ENCODE measurements around the gene RNF222.

Gene RNF222

DNA sequence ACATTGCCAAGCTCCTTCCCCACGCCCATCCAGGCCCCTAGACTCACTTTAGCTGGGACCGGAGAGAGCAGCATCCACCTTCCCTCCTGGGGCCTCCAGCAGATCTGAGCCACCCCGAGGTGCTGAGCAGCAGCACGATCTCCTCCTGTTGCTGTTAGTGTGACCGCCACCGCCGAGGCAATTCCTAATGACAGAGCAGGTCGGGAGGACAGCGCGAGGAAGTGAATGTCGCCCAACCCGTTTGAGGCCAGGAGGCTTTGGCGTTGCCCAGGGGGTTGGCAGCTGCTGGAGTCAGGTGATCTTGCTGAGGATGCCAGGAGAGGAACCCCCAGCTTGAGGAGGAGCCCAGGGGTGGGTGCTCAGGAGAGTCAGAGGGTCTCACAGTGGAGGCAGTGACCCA lies at the start of gene RNF222:
Gene RNF222, minus strand, starts transcription at position 192 of the 400 bp plus-strand sequence. CDS start 4,366 bp downstream, outside the sequence.
- ATAC-seq, result no peak

GRCh38 chr17:8445536-8445935 lies 47.9 kb upstream of the RNF222 start:
- ATAC-seq, result no peak

DNA sequence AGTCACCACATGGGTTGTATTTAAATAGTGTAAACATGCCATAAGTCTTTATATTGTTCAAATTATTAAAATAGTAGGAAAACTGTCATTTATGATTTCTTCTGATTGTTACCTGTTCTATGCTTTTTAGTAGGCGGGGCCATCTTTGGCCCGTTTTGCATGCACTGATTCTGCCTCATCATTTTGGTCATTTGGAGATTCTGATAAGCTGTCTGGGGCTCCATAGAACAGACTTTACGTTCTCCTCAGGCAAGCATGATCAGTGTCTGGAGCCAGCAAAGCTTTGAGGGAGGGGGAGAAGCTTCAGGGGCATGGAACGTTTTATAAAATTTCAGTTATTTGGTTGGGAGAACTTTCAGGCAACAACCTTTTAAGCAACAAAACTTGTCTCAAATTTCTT lies 46.9 kb upstream of the RNF222 start:
- no peak for ATAC-seq

- ATAC-seq, result no peak
Observed at GRCh38 chr17:8443756-8444155, 46.1 kb upstream of the RNF222 start.

- no peak for ATAC-seq
Observed at GRCh38 chr17:8442310-8442709, 44.7 kb upstream of the RNF222 start.

GRCh38 chr17:8441690-8442089 lies 44.1 kb upstream of the RNF222 start:
- ATAC-seq, result no peak

DNA sequence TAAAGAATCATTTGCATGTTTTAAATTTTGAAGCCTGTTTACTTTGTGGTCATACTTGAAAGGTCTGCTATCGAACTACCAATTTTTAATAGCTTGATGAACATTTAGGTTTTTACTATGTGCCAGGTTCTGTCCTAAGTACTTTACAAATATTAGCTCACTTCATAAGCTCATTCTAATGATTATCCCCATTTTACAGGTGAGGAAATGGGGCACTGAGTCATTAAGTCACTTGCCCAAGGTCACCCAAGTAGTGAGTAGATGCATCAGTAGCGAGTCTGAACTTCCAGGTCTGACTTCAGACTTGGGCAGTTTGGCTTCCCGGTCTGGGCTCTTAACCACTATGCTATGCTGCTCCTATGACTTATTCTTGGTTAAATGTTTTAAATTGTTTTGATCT lies 42.1 kb upstream of the RNF222 start:
- ATAC-seq, result no peak

DNA sequence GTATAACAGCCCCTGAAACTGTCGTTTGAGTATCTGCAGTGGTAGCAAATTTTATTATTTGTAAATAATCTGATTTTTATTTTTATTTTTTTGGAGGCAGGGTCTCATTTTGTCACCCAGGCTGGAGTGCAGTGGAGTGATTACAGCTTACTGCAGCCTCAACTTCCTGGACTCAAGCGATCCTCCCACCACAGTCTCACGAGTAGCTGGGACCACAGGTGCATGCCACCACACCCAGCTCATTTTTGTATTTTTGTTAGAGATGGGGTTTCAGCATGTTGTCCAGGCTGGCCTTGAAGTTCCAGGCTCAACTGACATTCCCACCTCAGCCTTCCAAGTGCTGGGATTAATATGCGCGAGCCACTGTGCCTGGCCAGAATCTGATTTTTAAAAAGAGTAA lies 40.8 kb upstream of the RNF222 start:
- no peak for ATAC-seq

DNA sequence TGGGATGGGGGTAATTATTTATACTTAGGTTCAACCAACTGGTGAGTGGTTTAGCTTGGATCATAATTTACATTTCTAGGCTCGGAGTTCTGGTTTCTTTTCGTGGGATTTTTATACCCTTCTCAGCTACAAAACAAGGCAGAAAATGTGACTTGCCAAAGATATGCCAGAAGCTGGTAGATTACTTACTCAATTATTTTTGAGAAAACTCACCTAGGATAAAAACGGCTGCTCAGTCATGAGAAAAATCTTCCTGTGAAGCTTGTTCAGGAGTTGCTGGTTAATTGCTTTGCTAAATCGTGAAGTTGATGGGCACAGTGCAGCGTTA lies 39.2 kb upstream of the RNF222 start:
- ATAC-seq, result no peak

- peak; percentile 65 to 67 for ATAC-seq
Observed at GRCh38 chr17:8436169-8436843, 38.7 kb upstream of the RNF222 start.

DNA sequence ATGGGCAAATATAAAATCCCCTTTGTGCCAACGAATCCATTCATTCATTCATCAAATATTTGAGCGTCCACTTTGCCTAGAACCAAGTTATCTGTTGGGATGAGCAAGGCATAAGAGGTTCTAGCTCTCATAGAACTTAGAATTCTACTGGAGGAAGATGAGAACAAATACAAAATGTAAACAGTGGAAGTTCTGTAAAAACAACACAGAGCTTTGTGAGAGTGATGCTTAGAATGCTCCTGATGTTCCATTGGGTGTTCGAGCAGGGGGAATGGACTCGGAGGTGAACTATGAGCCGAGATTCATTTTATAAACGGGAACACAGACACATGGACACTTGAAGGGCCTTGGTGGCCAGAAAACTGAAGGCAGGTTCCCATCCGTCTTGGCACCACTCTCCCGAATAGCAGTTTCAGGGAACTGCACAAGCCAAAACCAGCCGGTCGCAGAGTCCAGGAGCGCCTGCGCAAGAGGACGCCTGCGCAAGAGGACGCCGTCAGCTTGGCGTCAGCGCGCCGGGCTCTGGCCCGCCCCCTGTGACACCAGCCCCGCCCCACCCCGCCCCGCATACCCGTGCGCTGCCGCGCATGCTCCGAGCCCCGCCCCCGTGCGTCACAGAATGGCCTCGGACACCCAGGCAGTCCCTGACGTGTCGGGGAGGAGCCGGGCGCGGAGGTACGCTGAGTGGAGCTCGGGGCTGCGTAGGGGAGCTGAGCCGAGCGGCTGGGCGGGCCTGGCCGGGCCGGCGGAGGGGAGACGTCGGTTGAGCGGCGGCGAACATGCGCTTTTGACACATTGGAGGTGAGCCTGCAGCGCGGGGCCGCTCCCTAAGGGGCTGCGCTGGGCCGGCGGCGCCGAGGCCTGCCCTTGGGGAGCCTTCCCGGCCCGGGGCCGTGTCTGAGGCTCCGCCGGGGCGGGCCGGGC lies 37.9 kb upstream of the RNF222 start, which contains the start of gene NDEL1:
Gene NDEL1, plus strand, starts transcription at position 640 of the 924 bp plus-strand sequence. CDS start 8,388 bp downstream, outside the sequence.
- peak; percentile 97 to 99 for ATAC-seq

DNA sequence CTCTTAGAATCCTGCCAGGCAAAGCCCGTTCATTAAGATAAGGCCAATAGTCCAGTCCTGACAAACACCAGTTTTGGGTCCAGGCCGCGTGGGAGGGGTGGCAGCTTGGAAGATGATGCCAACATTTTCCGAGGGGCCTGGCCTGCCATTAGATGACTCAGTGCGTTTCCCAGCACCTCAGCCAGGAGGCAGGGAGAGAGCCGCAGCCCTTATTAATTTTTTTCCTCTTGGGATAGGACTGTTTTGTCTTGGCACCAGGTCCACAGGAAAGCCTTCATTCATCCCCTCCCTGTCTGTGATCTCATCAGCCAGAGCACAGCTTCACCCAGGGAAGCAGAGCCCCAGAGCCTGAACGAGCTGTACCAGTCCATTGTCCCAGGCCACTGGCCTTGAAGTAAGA lies 33.3 kb upstream of the RNF222 start:
- no peak for ATAC-seq

- ATAC-seq, result no peak
Observed at GRCh38 chr17:8426802-8427201, 29.2 kb upstream of the RNF222 start.

DNA sequence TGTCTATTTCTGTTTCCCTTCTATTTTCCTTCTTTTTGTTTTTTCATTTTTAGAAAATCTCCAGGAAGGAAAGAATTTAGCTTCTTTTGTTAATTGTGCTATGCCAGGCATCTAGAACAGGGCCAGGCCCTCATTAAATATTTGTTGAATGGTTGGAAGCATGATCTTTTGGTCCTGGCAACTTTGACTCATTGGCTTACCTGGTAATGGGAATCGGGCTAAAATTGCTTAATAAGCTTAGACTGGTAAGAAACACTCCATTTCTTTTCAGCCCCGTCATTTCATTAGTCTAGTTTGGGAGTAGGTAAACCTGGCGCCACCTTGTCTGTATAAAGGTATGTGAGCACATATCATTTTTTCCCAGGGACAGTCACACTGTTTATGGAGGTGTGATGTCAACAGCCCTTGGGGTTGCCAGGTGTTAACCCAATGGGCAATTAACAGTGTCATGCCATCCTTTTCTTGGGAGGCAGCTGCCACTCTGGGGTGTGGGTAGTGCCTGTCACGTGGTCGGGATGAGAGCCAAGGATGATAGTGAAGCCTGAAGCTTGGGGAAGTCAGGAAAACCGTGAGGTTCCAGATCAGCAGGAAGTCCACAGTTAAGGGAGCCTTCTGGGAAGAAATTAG lies 28.6 kb upstream of the RNF222 start:
- no peak for ATAC-seq

DNA sequence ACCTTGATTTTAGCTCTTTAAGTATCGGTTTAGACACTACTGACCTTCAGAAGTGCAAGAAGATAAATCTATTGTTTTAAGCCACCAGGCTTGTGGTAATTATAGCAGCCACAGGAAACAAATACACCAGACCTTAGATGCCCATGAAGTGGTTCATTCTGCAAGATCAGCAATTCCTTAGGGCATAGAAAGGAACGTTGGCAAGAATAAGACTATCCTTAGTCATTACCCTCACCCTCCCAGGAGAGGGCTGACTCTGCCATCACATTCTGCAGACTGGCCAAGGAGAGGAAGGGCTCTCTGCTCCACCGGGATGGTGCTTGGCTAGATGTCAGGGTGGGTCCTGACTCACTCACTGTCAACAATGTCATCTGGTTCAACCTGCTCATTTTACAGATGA lies 23.9 kb upstream of the RNF222 start:
- no peak for ATAC-seq

GRCh38 chr17:8420041-8420934 lies 22.7 kb upstream of the RNF222 start:
- no peak for ATAC-seq

- no peak for ATAC-seq
Observed at GRCh38 chr17:8419305-8419704, 21.7 kb upstream of the RNF222 start.

- no peak for ATAC-seq
Observed at GRCh38 chr17:8418471-8418870, 20.8 kb upstream of the RNF222 start.

DNA sequence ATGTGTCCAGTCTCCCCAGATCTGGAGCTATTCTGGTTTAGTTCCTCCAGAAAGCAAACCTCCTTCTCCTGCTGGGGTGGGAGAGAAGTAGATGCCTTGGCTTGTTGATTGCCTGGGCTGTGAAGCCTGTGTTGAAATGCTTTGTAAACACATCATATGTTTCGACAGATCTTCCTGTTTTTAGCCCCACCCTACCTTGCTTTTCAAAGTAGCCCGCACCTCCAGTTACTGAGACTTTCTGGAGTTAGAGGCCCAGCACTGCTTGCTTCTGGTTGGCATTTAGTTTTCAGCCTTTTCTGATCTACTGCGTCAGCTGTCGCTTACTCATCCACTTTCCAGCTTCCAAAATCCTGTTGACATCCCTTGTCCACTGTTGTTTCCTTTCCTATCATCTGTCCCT lies 20.2 kb upstream of the RNF222 start:
- no peak for ATAC-seq

DNA sequence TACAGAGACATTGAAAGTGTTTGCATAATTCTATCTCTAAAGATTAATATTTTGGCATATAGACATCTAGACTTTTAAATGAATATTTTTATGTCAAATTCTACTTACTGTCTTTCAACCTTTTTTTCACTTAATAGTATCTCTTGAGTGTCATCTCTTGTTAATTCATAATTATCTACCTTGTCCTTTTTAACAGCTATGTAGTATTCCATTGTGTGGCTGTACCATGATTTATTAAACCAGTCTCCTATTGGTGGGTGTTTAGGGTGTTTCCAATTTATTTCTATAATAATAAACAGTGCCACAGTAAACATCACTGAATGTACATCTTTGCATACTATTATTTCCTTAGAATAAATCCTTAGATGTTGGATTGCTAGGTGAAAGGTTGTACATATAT lies 16.3 kb upstream of the RNF222 start:
- no peak for ATAC-seq

GRCh38 chr17:8413328-8413727 lies 15.7 kb upstream of the RNF222 start:
- no peak for ATAC-seq

- ATAC-seq, result no peak
Observed at GRCh38 chr17:8412089-8412488, 14.5 kb upstream of the RNF222 start.

GRCh38 chr17:8410883-8411238 lies 13.2 kb upstream of the RNF222 start:
- no peak for ATAC-seq
